Fibroblast of peridontal ligament (primary cell): Measurements from ENCODE around the gene SLC11A2.

ENCODE experiments used
- DNase-seq: peaks from one replicate; pipeline ENCODE4 v3.0.0-alpha.2; 2010; ENCODE audit errors: extremely low read depth

Gene SLC11A2

GRCh38 chr12:51025836-51026638 is at the start of gene SLC11A2:
Gene SLC11A2 (minus strand): TSS chr12:51026384. CDS start chr12:51010728, 15,656 bp downstream.
- DNase-seq: peak; percentile 84

- DNase-seq: no peak
Observed at GRCh38 chr12:51075390-51075789, 49.2 kb upstream of the SLC11A2 start.

GRCh38 chr12:51071663-51072062 is 45.5 kb upstream of the SLC11A2 start:
- DNase-seq: no peak

- peak; percentile 35 for DNase-seq
Observed at GRCh38 chr12:51070004-51070403, 43.8 kb upstream of the SLC11A2 start.

- DNase-seq: no peak
Observed at GRCh38 chr12:51067771-51068170, 41.6 kb upstream of the SLC11A2 start.

- DNase-seq: no peak
Observed at GRCh38 chr12:51067229-51067628, 41.0 kb upstream of the SLC11A2 start.

GRCh38 chr12:51065530-51065929 is 39.3 kb upstream of the SLC11A2 start:
- no peak for DNase-seq

- no peak for DNase-seq
Observed at GRCh38 chr12:51062631-51063397, 36.6 kb upstream of the SLC11A2 start.

- DNase-seq: no peak
Observed at GRCh38 chr12:51059086-51059485, 32.9 kb upstream of the SLC11A2 start.

- DNase-seq: peak; percentile 16
Observed at GRCh38 chr12:51056242-51056641, 30.1 kb upstream of the SLC11A2 start.

GRCh38 chr12:51055060-51055459 is 28.9 kb upstream of the SLC11A2 start:
- no peak for DNase-seq

- no peak for DNase-seq
Observed at GRCh38 chr12:51051787-51052186, 25.6 kb upstream of the SLC11A2 start.

- DNase-seq: no peak
Observed at GRCh38 chr12:51049525-51049924, 23.3 kb upstream of the SLC11A2 start.

- no peak for DNase-seq
Observed at GRCh38 chr12:51048661-51049251, 22.6 kb upstream of the SLC11A2 start.

- peak; percentile 99 for DNase-seq
Observed at GRCh38 chr12:51047655-51048540, 21.7 kb upstream of the SLC11A2 start, which contains the start of gene LETMD1. Gene LETMD1 (plus strand): TSS chr12:51048327. CDS start chr12:51048357, 30 bp downstream.

- DNase-seq: no peak
Observed at GRCh38 chr12:51036279-51036678, 10.1 kb upstream of the SLC11A2 start.

GRCh38 chr12:51033457-51034089 is 7.4 kb upstream of the SLC11A2 start:
- DNase-seq: no peak

GRCh38 chr12:51033048-51033447 is 6.9 kb upstream of the SLC11A2 start:
- DNase-seq: no peak

- DNase-seq: peak; percentile 40
Observed at GRCh38 chr12:51028813-51029150, 2.6 kb upstream of the SLC11A2 start.

GRCh38 chr12:51028126-51028812 is 2.1 kb upstream of the SLC11A2 start:
- peak; percentile 63 for DNase-seq
